Neutrophil (primary cell): Measurements from ENCODE around the gene PRKN.

Experiments used
- H3K27ac ChIP-seq: fragments of 200-600 bp; sonication (generic); 2 replicates; pipeline ENCODE4 v1.5.1; 2016; ENCODE audit warnings: mild to moderate bottlenecking, moderate library complexity
- H3K27me3 ChIP-seq: fragments of 200-600 bp; sonication (generic); 2 replicates; pipeline ENCODE4 v1.6.0; 2016; ENCODE audit warnings: mild to moderate bottlenecking
- H3K36me3 ChIP-seq: fragments of 200-600 bp; sonication (generic); 2 replicates; pipeline ENCODE4 v1.5.1; 2017
- H3K4me1 ChIP-seq, 2 experiments: fragments of 200-600 bp in 1 of 2; sonication (generic) in 1 of 2; 1 replicate in 1 of 2; 2 replicates in 1 of 2; pipeline versions ENCODE4 v1.5.1 to v1.6.1; 2013 to 2016; ENCODE audit warnings: low read depth in 1 of 2, low read length in 1 of 2, mild to moderate bottlenecking in 1 of 2, moderate library complexity in 1 of 2; ENCODE audit not compliant: control insufficient read depth in 1 of 2, insufficient read depth in 1 of 2
- H3K4me3 ChIP-seq, 2 experiments: fragments of 200-600 bp in 1 of 2; sonication (generic) in 1 of 2; 1 replicate in 1 of 2; 2 replicates in 1 of 2; pipeline ENCODE4 v1.5.1; 2013 to 2016; ENCODE audit warnings: low read depth in 1 of 2, low read length in 1 of 2, mild to moderate bottlenecking in 1 of 2, moderate library complexity in 1 of 2
- H3K9me3 ChIP-seq: fragments of 200-600 bp; sonication (generic); 2 replicates; pipeline ENCODE4 v1.5.1; 2016
- CTCF ChIP-seq: fragments of 200-600 bp; sonication (generic); IDR thresholded peaks from 2 replicates; pipeline ENCODE4 v1.5.1; 2016; ENCODE audit warnings: antibody characterized with exemption

Gene PRKN

GRCh38 chr6:162685586-162685985 is 42.0 kb downstream of the PRKN start:
- H3K36me3 ChIP-seq = no peaks in the 10 kb centered on the region
- no peaks in the 10 kb centered on the region for H3K4me1 ChIP-seq
- no peaks in the 10 kb centered on the region for H3K27me3 ChIP-seq
- no peaks in the 10 kb centered on the region for H3K9me3 ChIP-seq
- no peak for TF ChIP-seq CTCF
- H3K4me3 ChIP-seq = no peak overlapping the region
- H3K27ac ChIP-seq = no peak overlapping the region

GRCh38 chr6:162684961-162685360 is 42.6 kb downstream of the PRKN start:
- H3K36me3 ChIP-seq = no peaks in the 10 kb centered on the region
- no peaks in the 10 kb centered on the region for H3K4me1 ChIP-seq
- no peak for TF ChIP-seq CTCF
- no peaks in the 10 kb centered on the region for H3K27me3 ChIP-seq
- no peaks in the 10 kb centered on the region for H3K9me3 ChIP-seq
- H3K4me3 ChIP-seq = no peak overlapping the region
- H3K27ac ChIP-seq = no peak overlapping the region

DNA sequence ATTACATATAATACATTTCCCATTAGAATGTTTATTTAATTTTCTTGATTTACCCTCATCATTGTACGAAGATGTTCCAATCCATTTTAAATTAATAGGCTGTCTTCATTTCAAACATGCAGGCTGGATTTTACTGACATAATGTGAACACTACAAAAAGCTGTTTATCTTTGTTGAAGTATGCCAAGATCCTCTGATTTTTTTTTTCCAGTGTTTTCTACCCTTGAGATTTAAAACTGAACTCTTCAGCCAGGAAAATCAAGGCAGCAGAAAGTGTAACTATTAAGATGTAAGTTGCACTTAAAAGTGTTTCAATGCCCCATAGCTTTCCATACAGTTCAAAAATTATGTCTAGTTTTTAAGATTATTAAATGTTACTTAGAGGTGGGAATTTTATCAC is 43.5 kb downstream of the PRKN start:
- Histone ChIP-seq H3K36me3 (no peaks in the 10 kb centered on the region), H3K9me3 (no peaks in the 10 kb centered on the region), H3K4me1 (no peaks in the 10 kb centered on the region), H3K27ac (no peak overlapping the region), H3K4me3 (no peak overlapping the region), H3K27me3 (no peaks in the 10 kb centered on the region)
- no peak for TF ChIP-seq CTCF

DNA sequence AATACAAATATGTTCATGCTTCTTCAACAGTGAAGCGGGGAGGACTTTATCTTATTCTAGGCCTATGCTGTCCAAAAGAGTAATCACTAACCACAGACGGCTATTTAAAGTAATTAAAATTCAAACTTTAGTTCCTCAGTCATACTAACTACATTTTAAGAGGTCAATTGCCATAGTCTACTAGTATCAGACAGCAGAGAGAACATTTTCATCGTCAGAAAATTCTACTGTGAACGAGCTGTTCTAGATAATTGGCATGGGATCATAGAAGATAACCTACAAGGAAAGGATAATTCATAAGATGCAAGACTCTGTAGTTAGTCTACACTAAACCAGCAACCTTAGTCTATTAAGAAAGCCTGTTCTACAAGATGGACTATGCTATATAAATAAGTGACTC is 44.4 kb downstream of the PRKN start:
- no peak for TF ChIP-seq CTCF
- Histone ChIP-seq H3K9me3 (no peaks in the 10 kb centered on the region), H3K4me3 (no peak overlapping the region), H3K36me3 (no peaks in the 10 kb centered on the region), H3K27me3 (no peaks in the 10 kb centered on the region), H3K27ac (no peak overlapping the region), H3K4me1 (no peaks in the 10 kb centered on the region)

- Histone ChIP-seq H3K36me3 (no peaks in the 10 kb centered on the region), H3K9me3 (no peaks in the 10 kb centered on the region), H3K27ac (no peak overlapping the region), H3K4me1 (no peaks in the 10 kb centered on the region), H3K27me3 (no peaks in the 10 kb centered on the region), H3K4me3 (no peak overlapping the region)
- no peak for TF ChIP-seq CTCF
Measured at GRCh38 chr6:162681447-162681846, 46.1 kb downstream of the PRKN start.

DNA sequence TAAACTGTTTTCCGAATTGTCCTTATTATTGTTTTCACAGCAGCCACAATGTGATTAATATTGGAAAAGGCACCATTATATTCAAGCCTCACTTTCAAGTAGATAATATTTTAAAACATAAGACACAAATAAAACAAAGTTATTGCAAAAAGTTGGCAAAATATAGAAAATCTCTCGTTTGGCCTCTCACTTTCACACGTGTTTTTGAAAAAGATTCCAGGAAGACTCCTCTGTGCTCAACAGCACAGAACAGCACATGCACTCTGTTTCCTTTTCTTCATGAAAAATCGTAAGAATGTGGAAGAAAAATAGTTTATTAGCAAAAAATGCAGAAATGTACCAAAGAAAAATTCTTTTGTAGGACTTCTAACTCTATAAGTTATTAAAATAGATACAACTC is 46.7 kb downstream of the PRKN start:
- no peaks in the 10 kb centered on the region for H3K36me3 ChIP-seq
- no peaks in the 10 kb centered on the region for H3K4me1 ChIP-seq
- H3K4me3 ChIP-seq = no peak overlapping the region
- TF ChIP-seq CTCF = no peak
- H3K27ac ChIP-seq = no peak overlapping the region
- no peaks in the 10 kb centered on the region for H3K9me3 ChIP-seq
- no peaks in the 10 kb centered on the region for H3K27me3 ChIP-seq
